ENCODE results near the gene KIF16B.

The KIF16B gene

DNA sequence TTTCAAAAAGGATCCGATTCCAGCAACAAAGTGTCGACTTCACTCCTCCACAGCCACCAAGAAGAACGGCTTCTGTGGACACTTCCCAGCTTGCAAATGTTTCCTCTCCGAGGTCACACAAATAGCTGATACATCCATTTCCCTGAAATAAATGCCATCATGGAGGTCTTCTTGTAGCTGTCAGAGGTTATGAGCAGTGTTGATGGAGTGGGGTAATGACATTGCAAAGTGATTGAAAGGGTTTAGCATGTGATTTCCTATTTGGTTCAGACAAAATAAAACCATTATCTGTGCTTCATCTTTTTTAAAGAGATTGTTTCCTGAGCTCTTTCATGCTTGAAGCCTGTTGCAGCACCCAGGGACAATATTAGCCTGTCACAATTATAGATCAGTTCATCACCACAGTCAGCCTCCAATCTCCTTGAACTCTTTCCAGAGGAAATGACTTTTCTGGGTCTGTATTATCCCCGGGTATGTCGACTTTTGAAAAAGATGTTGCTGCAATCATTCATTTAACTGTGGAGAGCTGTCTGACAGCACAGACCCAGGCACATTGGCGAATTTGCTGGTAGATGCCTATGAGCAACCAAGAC, 16.9 kb upstream of the KIF16B start:
- H3K4ac ChIP-seq (ENCODE audit: low read depth in 1 of 2, low read length in 2 of 2), result no peak overlapping the region
- no peaks in the 10 kb centered on the region for H3K4me1 ChIP-seq (ENCODE audit: control insufficient read depth, insufficient read depth, low read depth, low read length)
- no peak overlapping the region for H3K4me3 ChIP-seq (ENCODE audit: insufficient read depth in 1 of 2, low read depth in 1 of 2, low read length in 2 of 2)
- H3K14ac ChIP-seq (ENCODE audit: low read length in 2 of 2), result no peak overlapping the region
- no peak overlapping the region for H2AFZ ChIP-seq (ENCODE audit: low read depth, low read length)
- no peak overlapping the region for H2BK15ac ChIP-seq (ENCODE audit: low read depth, poor library complexity, severe bottlenecking)
- no peak for DNase-seq
- H3K36me3 ChIP-seq (ENCODE audit: control insufficient read depth in 1 of 2, insufficient read depth in 2 of 2, low read depth in 1 of 2, low read length in 2 of 2), result no peaks in the 10 kb centered on the region
- H3K4me2 ChIP-seq (ENCODE audit: low read length, poor library complexity, severe bottlenecking), result no peak overlapping the region
- H3K23ac ChIP-seq (ENCODE audit: low read length in 2 of 2), result no peak overlapping the region
- H4K8ac ChIP-seq (ENCODE audit: low read length), result no peak overlapping the region
- H4K91ac ChIP-seq (ENCODE audit: low read length), result no peak overlapping the region
- no peak overlapping the region for H3K18ac ChIP-seq (ENCODE audit: low read depth in 1 of 2, low read length in 2 of 2)
- WGBS, result 85% methylated on average over 6 of the region's 7 CpGs
- H3K9ac ChIP-seq (ENCODE audit: low read length), result no peak overlapping the region
- no peak overlapping the region for H2BK12ac ChIP-seq (ENCODE audit: low read length in 2 of 2)
- H2BK120ac ChIP-seq (ENCODE audit: low read depth, low read length), result no peak overlapping the region
- H3K9me3 ChIP-seq (ENCODE audit: control insufficient read depth, low read length), result no peaks in the 10 kb centered on the region
- H2BK5ac ChIP-seq (ENCODE audit: low read depth, low read length, poor library complexity, severe bottlenecking), result no peak overlapping the region
- H3K27ac ChIP-seq (ENCODE audit: low read length, poor library complexity, severe bottlenecking), result no peak overlapping the region
- no peaks in the 10 kb centered on the region for H3K79me1 ChIP-seq (replicated peaks; ENCODE audit: low read length, poor library complexity, severe bottlenecking)
- H3K27me3 ChIP-seq (ENCODE audit: control insufficient read depth in 1 of 2, insufficient read depth in 1 of 2, low read length in 2 of 2), result peaks cover 3 to 16% of the 10 kb centered on the region in 2 experiments
- H2AK5ac ChIP-seq (ENCODE audit: low read length, severe bottlenecking), result no peak overlapping the region

GRCh38 chr20:16589623-16590022, 16.4 kb upstream of the KIF16B start:
- WGBS, result 72% methylated on average over 6 of the region's 9 CpGs
- no peaks in the 10 kb centered on the region for H3K79me1 ChIP-seq (replicated peaks; ENCODE audit: low read length, poor library complexity, severe bottlenecking)
- no peak overlapping the region for H2AK5ac ChIP-seq (ENCODE audit: low read length, severe bottlenecking)
- H3K4me1 ChIP-seq (ENCODE audit: control insufficient read depth, insufficient read depth, low read depth, low read length), result no peaks in the 10 kb centered on the region
- no peak overlapping the region for H3K9ac ChIP-seq (ENCODE audit: low read length)
- H3K18ac ChIP-seq (ENCODE audit: low read depth in 1 of 2, low read length in 2 of 2), result no peak overlapping the region
- no peak overlapping the region for H3K27ac ChIP-seq (ENCODE audit: low read length, poor library complexity, severe bottlenecking)
- H4K8ac ChIP-seq (ENCODE audit: low read length), result no peak overlapping the region
- H2BK5ac ChIP-seq (ENCODE audit: low read depth, low read length, poor library complexity, severe bottlenecking), result no peak overlapping the region
- H2BK120ac ChIP-seq (ENCODE audit: low read depth, low read length), result no peak overlapping the region
- H3K36me3 ChIP-seq (ENCODE audit: control insufficient read depth in 1 of 2, insufficient read depth in 2 of 2, low read depth in 1 of 2, low read length in 2 of 2), result no peaks in the 10 kb centered on the region
- H2BK12ac ChIP-seq (ENCODE audit: low read length in 2 of 2), result no peak overlapping the region
- DNase-seq, result no peak
- no peak overlapping the region for H3K4me3 ChIP-seq (ENCODE audit: insufficient read depth in 1 of 2, low read depth in 1 of 2, low read length in 2 of 2)
- no peak overlapping the region for H3K4ac ChIP-seq (ENCODE audit: low read depth in 1 of 2, low read length in 2 of 2)
- H3K14ac ChIP-seq (ENCODE audit: low read length in 2 of 2), result no peak overlapping the region
- no peak overlapping the region for H2BK15ac ChIP-seq (ENCODE audit: low read depth, poor library complexity, severe bottlenecking)
- peaks cover 3 to 16% of the 10 kb centered on the region in 2 experiments for H3K27me3 ChIP-seq (ENCODE audit: control insufficient read depth in 1 of 2, insufficient read depth in 1 of 2, low read length in 2 of 2)
- no peaks in the 10 kb centered on the region for H3K9me3 ChIP-seq (ENCODE audit: control insufficient read depth, low read length)
- no peak overlapping the region for H3K4me2 ChIP-seq (ENCODE audit: low read length, poor library complexity, severe bottlenecking)
- H3K23ac ChIP-seq (ENCODE audit: low read length in 2 of 2), result no peak overlapping the region
- no peak overlapping the region for H4K91ac ChIP-seq (ENCODE audit: low read length)
- no peak overlapping the region for H2AFZ ChIP-seq (ENCODE audit: low read depth, low read length)

DNA sequence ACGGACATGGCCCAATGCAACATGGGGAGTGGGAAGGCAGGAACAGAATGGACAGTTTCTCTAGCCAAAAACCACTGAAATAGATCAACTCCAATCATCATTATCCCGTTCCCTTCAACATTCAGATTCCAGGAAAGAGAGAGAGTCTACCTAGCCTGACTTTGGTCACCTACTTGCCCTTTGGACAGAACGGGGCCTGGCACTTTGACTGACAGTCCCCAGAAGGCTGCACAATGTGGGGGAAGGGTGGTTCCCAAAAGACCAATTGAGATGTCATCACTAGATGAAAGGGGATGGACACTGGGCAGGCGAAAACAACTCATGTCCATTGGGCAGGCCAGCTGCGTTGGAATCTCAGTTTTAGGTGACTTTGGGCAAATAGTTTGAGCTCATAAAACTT, 15.0 kb upstream of the KIF16B start:
- no peak overlapping the region for H3K27ac ChIP-seq (ENCODE audit: low read length, poor library complexity, severe bottlenecking)
- H4K91ac ChIP-seq (ENCODE audit: low read length), result no peak overlapping the region
- H2BK5ac ChIP-seq (ENCODE audit: low read depth, low read length, poor library complexity, severe bottlenecking), result no peak overlapping the region
- H3K18ac ChIP-seq (ENCODE audit: low read depth in 1 of 2, low read length in 2 of 2), result no peak overlapping the region
- no peak overlapping the region for H3K4me2 ChIP-seq (ENCODE audit: low read length, poor library complexity, severe bottlenecking)
- no peaks in the 10 kb centered on the region for H3K79me1 ChIP-seq (replicated peaks; ENCODE audit: low read length, poor library complexity, severe bottlenecking)
- no peak overlapping the region for H2BK12ac ChIP-seq (ENCODE audit: low read length in 2 of 2)
- H3K9me3 ChIP-seq (ENCODE audit: control insufficient read depth, low read length), result no peaks in the 10 kb centered on the region
- H3K4me3 ChIP-seq (ENCODE audit: insufficient read depth in 1 of 2, low read depth in 1 of 2, low read length in 2 of 2), result no peak overlapping the region
- peaks cover 3 to 12% of the 10 kb centered on the region in 2 experiments for H3K27me3 ChIP-seq (ENCODE audit: control insufficient read depth in 1 of 2, insufficient read depth in 1 of 2, low read length in 2 of 2)
- H3K4ac ChIP-seq (ENCODE audit: low read depth in 1 of 2, low read length in 2 of 2), result no peak overlapping the region
- no peak for DNase-seq
- no peak overlapping the region for H2BK15ac ChIP-seq (ENCODE audit: low read depth, poor library complexity, severe bottlenecking)
- no peak overlapping the region for H2AK5ac ChIP-seq (ENCODE audit: low read length, severe bottlenecking)
- H4K8ac ChIP-seq (ENCODE audit: low read length), result no peak overlapping the region
- no peak overlapping the region for H3K9ac ChIP-seq (ENCODE audit: low read length)
- H2BK120ac ChIP-seq (ENCODE audit: low read depth, low read length), result no peak overlapping the region
- H3K4me1 ChIP-seq (ENCODE audit: control insufficient read depth, insufficient read depth, low read depth, low read length), result no peaks in the 10 kb centered on the region
- H3K23ac ChIP-seq (ENCODE audit: low read length in 2 of 2), result no peak overlapping the region
- 57% methylated on average over 3 of the region's 5 CpGs for WGBS
- H3K14ac ChIP-seq (ENCODE audit: low read length in 2 of 2), result no peak overlapping the region
- no peaks in the 10 kb centered on the region for H3K36me3 ChIP-seq (ENCODE audit: control insufficient read depth in 1 of 2, insufficient read depth in 2 of 2, low read depth in 1 of 2, low read length in 2 of 2)
- H2AFZ ChIP-seq (ENCODE audit: low read depth, low read length), result no peak overlapping the region

GRCh38 chr20:16587066-16587465, 13.8 kb upstream of the KIF16B start:
- H2AK5ac ChIP-seq (ENCODE audit: low read length, severe bottlenecking), result no peak overlapping the region
- no peak overlapping the region for H3K14ac ChIP-seq (ENCODE audit: low read length in 2 of 2)
- no peak overlapping the region for H3K27ac ChIP-seq (ENCODE audit: low read length, poor library complexity, severe bottlenecking)
- peaks cover 3 to 12% of the 10 kb centered on the region in 2 experiments for H3K27me3 ChIP-seq (ENCODE audit: control insufficient read depth in 1 of 2, insufficient read depth in 1 of 2, low read length in 2 of 2)
- H3K18ac ChIP-seq (ENCODE audit: low read depth in 1 of 2, low read length in 2 of 2), result no peak overlapping the region
- DNase-seq, result no peak
- H4K91ac ChIP-seq (ENCODE audit: low read length), result no peak overlapping the region
- WGBS, result 81% methylated on average over 1 of the region's 2 CpGs
- H2BK15ac ChIP-seq (ENCODE audit: low read depth, poor library complexity, severe bottlenecking), result no peak overlapping the region
- H3K4me1 ChIP-seq (ENCODE audit: control insufficient read depth, insufficient read depth, low read depth, low read length), result no peaks in the 10 kb centered on the region
- no peak overlapping the region for H2AFZ ChIP-seq (ENCODE audit: low read depth, low read length)
- no peak overlapping the region for H3K4ac ChIP-seq (ENCODE audit: low read depth in 1 of 2, low read length in 2 of 2)
- H3K4me3 ChIP-seq (ENCODE audit: insufficient read depth in 1 of 2, low read depth in 1 of 2, low read length in 2 of 2), result no peak overlapping the region
- H2BK120ac ChIP-seq (ENCODE audit: low read depth, low read length), result no peak overlapping the region
- H2BK12ac ChIP-seq (ENCODE audit: low read length in 2 of 2), result no peak overlapping the region
- no peaks in the 10 kb centered on the region for H3K79me1 ChIP-seq (replicated peaks; ENCODE audit: low read length, poor library complexity, severe bottlenecking)
- no peaks in the 10 kb centered on the region for H3K9me3 ChIP-seq (ENCODE audit: control insufficient read depth, low read length)
- H3K36me3 ChIP-seq (ENCODE audit: control insufficient read depth in 1 of 2, insufficient read depth in 2 of 2, low read depth in 1 of 2, low read length in 2 of 2), result no peaks in the 10 kb centered on the region
- H2BK5ac ChIP-seq (ENCODE audit: low read depth, low read length, poor library complexity, severe bottlenecking), result no peak overlapping the region
- no peak overlapping the region for H4K8ac ChIP-seq (ENCODE audit: low read length)
- H3K9ac ChIP-seq (ENCODE audit: low read length), result no peak overlapping the region
- H3K23ac ChIP-seq (ENCODE audit: low read length in 2 of 2), result no peak overlapping the region
- H3K4me2 ChIP-seq (ENCODE audit: low read length, poor library complexity, severe bottlenecking), result no peak overlapping the region

Data from mesenchymal stem cell (in vitro differentiated cells and primary cell).